NCI-H774 (cell line): ENCODE results near the gene ZFHX3.
A peak's percentile ranks its signal among the peaks of the same experiment; 100 is the strongest.
"Not testable (repeated sequence)": the region's sequence is repeated elsewhere in the genome, so short reads cannot be mapped to it uniquely, and the experiment has no call there.

Source experiments
- DNase-seq: peaks from one replicate; lab custom pipeline; 2025; lab: John Stamatoyannopoulos, UW

The ZFHX3 gene

GRCh38 chr16:73022534-73022933 is 25.4 kb downstream of the ZFHX3 start:
- DNase-seq = no peak

GRCh38 chr16:73021866-73022495 is 25.9 kb downstream of the ZFHX3 start:
- no peak for DNase-seq

DNA sequence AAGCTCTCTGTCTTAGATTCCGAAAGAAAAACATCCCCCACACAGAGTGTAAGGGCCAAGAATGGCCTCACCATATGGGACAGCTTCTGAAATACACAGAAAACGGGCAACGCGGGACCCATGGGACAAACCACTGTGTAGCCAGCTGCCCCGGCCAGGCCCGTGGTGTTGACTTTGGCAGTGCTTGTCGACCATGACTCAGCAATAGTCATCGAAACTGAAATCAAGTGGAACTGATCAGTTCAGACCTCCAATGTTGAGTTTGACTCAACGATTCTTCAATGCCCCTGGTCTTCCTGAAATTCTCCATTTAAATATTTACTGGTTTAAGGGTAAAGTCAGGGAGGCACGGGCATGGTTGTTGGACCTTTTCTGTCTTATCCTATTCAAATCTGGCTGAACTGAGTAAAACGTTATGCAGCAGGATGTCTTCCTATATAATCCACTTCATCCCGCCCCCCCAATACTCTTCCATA is 27.5 kb downstream of the ZFHX3 start:
- peak; percentile 27 for DNase-seq

GRCh38 chr16:73019457-73020362 is 28.2 kb downstream of the ZFHX3 start:
- no peak for DNase-seq

GRCh38 chr16:73018821-73019456 is 29.0 kb downstream of the ZFHX3 start:
- DNase-seq = no peak

- DNase-seq = no peak
These were observed 30.6 kb downstream of the ZFHX3 start for GRCh38 chr16:73017321-73017720.

DNA sequence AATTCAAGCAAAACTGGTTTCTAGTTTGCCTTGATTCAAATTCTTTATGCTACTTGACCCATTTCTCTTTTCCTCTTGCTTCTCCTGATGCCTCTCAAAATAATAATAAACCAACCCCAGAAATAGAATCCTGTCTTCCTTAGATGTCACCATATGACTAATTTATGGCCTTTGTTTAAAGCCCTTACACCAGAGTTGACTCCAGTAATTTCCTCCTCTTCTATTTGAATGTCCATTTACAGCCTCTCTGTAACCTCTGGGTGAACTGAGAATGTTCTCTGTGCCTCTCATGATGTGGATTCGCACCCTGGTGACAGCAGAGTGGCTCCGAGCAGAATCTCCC is 31.5 kb downstream of the ZFHX3 start:
- DNase-seq = no peak

GRCh38 chr16:73015612-73016487 is 32.1 kb downstream of the ZFHX3 start:
- no peak for DNase-seq

DNA sequence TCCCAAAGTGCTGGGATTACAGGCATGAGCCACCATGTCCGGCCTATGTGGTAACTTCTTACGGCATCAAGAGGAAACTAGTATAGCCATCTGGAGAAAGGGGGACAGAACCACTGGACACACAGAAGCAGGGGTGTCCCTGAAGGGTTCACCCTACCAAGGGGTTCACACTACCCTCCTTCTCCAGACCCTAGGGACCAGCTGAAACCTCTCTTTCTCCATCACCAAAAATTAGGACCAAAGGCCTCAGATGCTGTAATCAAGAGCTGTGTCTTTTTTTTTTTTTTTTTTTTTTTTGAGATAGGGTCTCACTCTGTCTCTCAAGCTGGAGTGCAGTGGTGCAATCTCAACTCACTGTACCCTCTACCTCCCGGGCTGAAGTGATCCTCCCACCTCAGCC is 33.2 kb downstream of the ZFHX3 start:
- DNase-seq = no peak

GRCh38 chr16:73013974-73014373 is 34.0 kb downstream of the ZFHX3 start:
- DNase-seq = no peak

GRCh38 chr16:73012341-73012740 is 35.6 kb downstream of the ZFHX3 start:
- no peak for DNase-seq

- DNase-seq = no peak
These were observed 36.0 kb downstream of the ZFHX3 start for GRCh38 chr16:73011926-73012325.

- DNase-seq = no peak
These were observed 37.7 kb downstream of the ZFHX3 start for GRCh38 chr16:73010150-73010676.

DNA sequence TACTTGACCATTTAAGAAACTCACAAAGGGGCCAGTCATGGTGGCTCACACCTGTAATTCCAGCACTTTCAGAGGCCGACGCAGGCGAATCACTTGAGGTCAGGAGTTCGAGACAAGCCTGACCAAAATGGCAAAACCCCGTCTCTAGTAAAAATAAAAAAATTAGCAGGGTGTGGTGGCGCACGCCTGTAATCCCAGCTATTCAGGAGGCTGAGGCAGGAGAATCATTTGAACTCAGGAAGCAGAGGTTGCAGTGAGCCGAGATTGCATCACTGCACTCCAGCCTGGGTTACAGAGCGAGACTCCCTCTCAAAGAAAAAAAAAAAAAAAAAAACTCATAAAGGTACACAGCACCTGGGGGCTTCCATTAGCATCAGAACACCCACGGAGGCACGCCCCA is 38.2 kb downstream of the ZFHX3 start:
- not testable (repeated sequence) for DNase-seq

DNA sequence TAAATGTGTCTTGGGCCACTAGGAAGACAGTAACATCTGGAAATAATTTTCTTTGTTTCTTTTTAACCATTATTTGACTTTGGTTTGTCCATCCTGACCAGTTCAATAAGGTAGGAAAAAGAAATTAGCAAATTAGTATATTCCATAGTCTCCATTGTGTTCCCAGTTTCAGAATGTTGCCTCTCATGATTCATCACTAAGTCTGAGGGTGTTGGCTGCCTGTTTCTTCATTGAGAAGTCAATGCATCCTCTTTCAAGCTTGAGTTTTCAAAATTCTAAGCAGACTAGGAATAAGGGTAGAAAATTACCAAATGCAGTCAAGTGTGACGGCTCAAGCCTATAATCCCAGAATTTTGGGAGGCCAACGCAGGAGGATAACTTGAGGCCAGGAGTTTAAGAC is 41.9 kb downstream of the ZFHX3 start:
- no peak for DNase-seq

GRCh38 chr16:73002866-73003265 is 45.1 kb downstream of the ZFHX3 start:
- DNase-seq = no peak

DNA sequence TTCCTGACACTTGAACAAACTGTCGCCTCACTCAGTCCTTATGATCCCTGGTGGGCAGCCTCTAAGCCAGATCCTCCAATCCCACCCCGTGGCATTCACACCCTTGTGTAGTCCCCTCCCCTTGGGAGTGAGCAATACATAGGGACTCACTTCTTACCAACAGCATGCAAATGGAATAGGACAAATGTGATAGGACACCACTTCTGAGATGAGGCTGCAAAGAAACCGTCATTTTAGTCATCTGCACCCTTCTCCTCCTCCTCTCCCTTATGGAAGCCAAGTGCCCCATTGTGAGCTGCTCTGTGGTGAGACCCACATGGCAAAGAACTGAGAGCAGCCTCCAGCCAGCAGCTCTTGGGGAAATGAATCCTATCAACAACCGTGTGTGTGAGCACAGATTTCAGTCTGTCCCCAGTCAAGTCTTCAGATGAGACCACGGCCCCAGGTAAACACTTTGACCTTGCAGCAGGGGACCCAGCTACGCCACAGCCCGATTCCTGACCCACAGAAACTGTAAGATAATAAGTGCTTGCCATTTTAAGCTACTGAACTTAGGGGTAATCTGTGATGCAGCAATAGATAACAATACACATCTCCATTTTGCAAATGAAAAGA is 46.9 kb downstream of the ZFHX3 start:
- DNase-seq = no peak

GRCh38 chr16:73000020-73000906 is 47.7 kb downstream of the ZFHX3 start:
- no peak for DNase-seq

DNA sequence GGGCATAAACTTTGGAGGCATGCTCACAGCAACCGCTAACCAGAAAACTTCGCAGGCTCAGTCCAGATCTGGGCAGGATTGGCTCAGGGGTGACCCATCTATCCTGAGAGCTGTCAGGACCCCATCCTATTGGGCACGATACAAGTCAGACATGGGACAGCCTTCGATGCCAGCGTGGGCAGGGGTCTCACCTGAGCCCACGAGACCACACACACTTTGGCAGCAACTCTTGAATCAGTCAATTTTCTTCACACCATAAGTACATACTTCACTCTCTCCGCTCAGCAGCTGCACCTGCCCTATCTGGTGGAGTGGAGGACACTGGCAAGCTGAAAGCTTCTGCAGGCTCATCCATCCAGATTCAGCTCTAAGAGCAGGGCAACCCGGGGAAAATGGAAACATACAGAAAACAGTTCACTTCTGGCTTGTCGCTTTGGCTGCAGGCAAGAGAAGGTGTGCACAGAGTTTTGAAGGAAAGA is 48.3 kb downstream of the ZFHX3 start:
- DNase-seq = no peak

DNA sequence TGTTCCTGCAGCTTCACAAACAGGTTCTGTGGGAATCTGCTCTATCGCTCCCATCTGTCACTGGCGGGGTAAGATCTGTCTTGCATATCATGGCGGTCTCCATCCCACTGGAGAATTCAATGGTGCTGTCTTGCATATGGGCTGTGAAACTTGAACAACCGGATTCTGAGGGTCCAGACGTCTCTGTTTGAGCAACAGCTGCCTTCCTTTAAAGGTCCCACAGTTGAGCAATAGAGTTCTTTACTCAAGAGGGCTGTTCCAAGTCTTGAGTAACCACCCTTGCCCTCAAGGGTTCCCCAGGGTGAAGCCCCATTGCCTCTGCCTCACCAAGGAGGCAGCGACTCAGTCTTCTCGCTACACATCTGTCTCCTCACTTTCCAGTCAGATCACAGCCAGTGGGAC is 50.8 kb downstream of the ZFHX3 start:
- DNase-seq = no peak
